Measurements from ENCODE around the gene EMILIN3.

The EMILIN3 gene

DNA sequence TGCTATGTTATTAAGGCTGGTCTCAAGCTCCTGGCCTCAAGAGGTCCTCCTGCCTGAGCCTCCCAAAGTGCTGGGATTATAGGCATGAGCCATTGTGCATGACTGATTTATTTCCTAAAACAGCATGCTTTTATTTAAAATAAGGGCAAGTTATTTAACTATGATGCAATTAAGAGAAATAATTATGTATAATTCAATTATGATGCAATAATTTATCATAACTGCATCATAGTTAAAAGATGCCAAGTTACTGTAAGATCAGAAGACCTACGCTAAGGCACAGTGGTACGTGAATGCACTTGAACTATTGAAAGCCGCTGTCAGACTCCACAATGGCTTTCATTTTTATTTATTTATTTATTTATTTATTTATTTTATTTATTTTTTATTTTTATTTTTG is 24.3 kb upstream of the EMILIN3 start:
- DNase-seq, result no peak

DNA sequence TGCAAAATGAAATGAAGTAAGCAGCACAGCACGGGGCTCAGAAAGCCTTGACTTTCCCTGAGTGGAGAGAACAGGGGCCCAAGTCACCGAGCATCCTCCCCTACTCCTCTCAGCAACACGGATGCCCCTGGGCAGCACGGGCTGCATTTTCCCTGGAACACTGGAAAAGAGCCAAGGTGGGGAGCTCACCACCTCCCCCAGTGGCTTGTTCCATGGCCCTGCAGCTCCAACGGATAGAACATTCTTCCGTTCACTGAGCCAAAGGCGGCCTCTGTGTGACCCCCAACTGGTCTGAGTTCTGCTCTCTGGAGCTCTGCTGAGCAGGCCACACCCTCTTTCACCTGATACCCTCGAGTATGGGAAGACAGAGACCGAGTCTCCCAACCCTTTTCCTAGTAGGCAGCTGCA is 20.8 kb upstream of the EMILIN3 start:
- DNase-seq, result no peak

DNA sequence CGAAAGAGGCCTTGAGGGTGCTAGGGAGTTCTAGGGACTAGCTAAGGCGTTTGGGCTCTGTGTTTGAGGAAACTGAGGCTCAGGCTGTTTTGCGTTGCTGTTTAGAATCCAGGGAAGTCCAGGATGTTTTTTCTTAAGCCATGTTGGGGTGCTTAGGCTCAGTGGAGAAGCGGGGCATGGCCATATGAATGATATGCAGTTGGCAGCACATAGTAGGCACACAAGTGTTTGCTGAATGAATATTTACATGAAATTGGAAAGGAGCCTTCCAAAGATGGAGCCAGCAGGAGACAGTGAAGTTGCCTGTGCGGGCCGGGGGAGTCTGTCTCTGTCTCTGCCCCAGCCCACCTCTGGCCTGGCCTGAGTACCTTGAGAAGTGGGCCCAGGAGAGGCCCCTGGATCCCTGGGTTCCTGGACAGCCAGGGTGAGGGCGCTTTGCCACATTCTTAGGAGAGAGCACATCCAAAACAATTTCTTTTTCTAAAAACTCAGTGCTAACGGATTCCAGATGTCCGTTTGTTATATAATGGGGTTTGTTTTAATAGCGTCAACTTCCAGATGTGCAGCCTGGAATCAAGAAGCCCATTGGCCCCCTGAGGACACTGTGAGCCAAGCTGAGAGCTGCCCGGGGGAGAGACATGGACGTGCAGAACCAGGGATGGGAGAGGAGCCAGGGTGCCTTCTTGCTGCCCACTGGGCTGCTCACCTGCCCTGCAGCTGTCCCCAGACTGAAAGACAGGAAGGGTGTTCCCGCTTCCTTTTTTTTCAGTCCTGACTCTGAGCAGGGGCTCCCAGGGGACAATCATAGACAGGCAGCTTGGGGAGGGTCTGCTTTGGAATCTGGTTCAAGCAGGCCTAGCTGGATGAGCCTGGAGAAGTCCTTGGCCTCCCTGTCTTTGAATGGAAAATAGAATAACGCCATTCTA is 20.1 kb upstream of the EMILIN3 start:
- DNase-seq, result no peak

DNA sequence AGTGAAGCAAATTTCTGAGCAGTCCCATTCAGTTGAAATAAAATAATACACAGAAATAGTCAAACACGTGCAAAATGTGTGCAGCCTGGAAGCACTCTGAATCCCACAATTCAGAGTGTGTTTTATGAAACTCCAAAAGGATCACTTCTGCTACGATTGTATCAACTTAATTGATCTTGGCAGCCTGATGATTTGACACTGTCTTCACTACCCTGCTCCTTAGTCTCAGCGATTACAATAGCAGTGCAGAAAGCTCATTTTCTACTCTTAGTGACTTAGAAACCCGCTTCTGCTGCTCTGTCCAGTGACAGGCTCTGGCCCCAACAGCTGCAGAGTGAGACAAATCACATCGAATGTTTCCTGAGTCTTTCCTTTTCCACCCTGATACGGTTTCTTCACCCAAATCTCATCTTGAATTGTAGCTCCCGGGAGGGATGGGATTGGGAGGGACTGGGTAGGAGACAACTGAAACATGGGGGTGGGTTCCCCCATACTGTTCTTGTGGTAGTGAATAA is 16.2 kb upstream of the EMILIN3 start:
- no peak for DNase-seq

DNA sequence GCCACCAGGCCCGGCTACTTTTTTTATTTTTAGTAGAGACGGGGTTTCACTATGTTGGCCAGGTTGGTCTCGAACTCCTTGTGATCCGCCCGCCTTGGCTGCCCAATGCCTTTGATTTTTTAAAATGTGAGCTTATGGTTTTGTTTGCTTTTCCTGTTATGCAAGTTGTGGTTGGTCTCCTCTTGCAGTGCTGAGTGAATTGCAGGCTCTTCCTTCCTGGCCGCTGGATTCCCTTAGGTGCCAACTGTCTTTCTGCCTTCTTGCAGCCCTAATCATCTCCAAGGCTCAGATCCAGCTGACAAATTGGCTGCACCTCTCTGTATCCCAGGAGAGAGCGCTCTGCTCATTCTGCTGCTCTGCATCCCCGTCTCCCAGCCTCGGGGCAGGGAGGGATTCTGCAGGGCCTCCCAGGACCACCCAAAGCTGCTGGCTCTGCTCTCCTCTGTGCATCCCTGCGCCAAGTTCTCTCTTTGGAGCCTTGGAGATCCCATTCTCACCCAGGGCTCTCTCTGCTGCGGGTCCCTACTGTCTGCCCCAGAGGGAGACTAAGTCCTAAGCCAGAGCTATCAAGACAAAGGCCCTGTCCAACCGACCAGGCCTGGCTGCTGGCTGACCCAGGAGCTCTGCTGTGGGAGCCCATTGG is 14.1 kb upstream of the EMILIN3 start:
- no peak for DNase-seq

DNA sequence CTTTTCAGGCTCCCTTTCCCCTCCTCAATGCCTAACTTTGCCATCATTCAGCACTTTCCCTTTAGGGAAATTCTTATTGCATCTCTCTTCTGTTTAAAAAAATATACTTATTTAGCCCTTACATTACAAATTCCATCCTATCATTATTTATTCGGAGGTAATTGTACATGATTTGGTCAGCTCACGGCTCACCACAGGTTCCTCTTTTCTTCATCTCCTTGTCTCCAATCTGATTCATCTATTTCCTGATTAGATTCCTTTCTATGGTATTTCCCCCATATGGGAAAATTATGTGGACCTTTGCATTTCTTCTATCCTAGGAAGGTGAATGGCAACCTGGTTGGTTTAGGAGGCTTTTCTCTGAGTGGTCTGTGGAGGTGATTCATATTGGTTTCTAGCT is 12.9 kb upstream of the EMILIN3 start:
- no peak for DNase-seq

DNA sequence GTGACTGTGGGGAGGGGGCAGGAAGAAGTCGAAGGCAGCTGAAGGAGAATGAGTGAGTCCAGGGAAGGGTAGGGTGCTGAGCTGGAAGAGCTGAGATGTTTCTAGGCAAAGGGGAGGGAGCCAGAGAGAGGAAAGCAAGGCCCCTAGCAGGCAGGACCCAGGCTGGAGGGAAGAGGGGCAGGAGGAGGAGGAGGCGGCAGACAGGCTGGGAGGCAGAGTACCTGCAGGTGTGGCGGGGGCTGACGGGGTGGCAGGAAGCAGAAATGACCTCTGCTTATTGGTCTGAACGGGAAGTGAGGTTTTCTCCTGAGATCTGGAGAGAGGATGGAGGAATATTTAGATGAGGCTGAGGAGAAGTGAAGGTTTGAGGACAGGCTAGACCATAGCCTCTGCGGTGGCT is 10.7 kb upstream of the EMILIN3 start:
- DNase-seq, result no peak

DNA sequence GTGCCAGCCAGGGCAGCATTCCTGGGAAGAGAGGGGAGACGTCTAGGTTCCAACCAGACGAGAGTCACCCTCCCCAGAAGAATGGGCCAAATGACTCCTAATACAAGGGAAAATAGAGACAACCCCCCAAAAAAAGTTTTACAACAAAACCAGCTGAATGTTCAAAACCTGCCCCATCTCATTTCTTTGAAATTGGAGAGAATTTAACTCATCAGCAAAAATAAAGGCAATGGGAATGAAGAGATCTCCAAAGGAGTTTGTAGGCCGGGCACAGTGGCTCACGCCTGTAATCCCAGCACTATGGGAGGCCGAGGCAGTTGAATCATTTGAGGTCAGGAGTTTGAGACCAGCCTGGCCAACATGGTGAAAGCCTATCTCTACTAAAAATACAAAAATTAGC is 9.7 kb upstream of the EMILIN3 start:
- DNase-seq, result no peak

DNA sequence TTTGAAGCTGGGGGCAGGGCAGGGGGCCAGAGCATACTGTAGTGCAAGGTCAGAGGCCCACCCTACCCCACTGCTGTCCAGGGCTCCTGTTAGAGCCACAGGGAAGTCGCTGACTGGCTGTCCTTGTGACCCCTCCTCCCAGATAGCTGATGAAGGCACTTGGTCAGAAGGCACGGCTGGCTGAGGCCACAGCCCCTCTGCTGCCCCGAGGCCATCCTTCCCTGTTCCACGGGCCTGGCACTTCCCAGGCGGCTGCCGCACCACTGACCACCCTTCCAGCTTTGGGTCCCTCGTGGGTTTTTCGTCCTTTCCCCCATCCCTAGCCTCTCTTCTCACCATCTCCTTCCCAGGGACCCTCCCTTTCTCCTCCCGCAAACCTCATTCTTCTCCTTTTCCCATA is 9.2 kb upstream of the EMILIN3 start:
- no peak for DNase-seq

DNA sequence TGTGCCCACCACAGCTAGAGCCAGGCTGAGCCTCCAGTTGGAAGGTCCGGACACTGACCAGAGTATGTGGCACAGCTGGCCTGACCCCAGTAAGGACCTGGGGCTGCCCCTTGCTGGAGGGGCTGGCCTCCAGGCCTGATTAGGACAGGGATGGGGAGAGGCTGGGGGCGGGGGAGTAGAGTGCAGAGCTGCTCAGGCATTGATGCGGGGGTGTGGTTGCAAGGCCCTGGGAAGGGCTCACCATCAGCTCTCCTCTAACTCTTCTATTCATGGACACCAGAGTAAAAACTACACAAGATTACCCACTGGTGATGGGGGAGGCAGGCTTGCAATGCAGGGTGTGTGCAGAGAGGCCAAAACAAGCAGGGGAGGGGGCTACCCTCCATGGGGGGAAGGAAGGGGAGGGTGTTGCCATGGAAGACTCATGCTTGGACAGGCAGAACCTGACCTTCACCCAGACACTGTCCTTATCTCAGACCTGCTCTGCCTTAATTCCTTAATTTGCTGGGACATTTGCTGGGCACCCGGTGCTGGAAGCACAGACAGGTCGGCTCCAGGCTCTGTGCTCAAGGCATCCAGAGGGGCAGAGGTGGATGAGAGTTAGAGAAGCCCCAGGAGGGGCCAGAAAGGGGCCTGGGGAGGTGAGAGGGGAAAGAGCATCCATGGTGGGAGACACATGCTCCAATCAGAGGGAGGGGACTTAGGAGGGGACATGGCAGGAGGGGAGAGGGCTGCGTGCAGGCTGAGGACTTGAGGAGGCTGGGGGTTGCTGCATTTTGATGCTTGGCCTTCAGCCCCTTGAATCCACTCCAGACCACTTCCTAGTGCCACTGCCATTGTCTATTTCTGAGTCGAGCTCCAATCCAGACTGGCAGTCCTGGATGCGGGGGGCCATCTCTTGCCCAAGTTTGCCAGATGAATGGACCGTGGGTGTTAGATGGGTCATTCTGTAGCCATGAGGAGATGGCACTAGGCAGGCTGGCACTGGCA is 7.6 kb upstream of the EMILIN3 start:
- DNase-seq, result no peak

DNA sequence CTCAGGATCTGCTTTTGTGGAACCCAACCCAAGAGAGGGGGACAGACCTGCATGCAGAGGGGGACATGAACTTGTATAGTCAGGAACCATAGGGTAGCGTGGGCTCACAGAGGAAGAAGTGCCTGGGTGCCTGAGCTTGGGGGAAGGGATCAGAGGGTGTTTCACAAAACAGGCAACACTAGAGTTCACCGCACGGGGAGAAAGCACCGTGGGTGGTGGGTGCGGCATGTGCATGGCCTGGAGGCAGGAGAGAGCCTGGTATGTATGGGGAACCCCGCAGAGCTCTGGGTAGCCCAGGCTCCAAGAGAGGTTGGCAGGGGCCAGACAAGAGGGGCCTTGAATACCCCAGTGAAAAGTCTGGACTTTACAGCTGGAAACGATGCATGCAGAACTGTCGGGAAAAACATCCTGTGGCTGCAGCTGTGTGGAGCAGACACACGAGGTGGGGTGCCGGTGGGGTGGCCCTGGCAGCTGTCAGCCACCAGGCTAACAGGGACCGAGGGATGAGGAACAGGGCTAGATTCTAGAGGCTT is 6.7 kb upstream of the EMILIN3 start:
- no peak for DNase-seq

DNA sequence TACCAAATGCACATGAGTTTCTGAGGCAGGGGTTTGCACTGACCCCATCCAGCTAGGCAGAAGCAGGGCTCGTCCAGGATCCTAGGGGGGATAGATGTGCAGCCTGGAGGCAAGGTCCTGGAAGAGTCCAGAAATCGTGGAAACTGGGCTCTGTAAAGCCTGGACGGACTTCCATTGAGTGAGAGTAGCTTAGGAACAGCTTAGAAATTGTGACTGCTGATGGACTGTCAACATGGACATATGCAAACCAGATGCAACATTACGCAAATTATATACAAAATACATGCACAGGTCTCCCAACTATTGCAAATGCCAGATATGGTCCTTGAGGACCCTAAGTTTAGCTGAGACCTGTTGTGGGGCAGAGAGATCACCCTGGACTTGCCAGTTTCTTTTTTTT is 4.8 kb upstream of the EMILIN3 start:
- DNase-seq, result no peak

DNA sequence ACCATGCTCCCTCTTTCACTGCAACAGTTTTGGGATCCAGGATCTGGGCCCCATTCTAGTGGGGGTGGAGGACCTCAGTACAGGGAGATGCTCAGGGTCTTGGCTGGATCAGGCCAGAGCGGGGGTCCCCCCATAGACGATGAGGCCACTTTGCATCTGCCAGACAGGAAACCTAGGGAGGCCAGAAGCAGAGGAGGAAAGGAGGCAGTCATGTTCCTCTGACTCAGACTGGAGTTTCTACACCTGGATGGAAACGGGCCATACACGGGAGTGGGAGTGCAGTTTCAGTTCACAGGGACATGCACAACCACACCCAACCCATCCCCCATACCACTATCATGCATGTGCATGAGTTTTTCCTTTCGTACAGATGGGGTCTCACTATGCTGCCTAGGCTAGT is 3.6 kb upstream of the EMILIN3 start:
- no peak for DNase-seq

DNA sequence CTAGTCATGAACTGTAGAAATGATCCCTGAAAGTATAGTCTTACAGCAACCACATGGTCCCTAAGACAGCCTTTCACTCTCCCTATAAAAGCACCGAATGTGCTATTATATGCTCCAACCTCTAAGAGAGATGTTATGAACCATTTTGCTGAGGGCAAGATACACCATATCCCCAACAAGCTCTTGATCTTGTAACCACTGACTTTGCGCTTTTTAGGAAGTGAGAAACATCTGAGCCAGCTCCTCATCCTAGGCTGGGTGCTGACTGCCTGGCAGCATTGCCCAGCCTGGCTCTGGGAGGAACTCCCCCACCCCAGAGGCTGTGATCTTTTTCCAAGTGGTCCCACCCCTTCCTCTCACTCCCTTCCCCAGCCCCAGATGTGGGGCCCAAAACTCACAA is 3.1 kb upstream of the EMILIN3 start:
- no peak for DNase-seq

DNA sequence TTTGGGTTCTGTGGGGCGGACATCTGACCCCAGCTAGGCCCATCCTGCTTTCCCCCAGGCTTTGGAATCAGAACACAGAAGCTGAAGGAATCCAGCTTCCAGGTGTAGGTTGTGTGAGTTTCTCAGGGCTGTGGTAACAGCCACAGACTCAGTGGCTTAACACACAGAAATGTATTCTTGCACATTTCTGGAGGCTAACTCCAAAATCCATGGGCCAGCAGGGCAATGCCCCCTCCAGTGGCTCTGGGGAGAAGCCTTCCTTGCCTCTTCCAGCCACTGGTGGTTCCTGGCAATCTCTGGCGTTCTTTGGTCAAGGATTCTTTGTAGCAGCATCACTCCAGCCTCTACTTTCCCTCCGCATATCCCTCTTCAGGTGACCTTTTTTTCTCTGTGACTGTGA is 1.3 kb upstream of the EMILIN3 start:
- no peak for DNase-seq

DNA sequence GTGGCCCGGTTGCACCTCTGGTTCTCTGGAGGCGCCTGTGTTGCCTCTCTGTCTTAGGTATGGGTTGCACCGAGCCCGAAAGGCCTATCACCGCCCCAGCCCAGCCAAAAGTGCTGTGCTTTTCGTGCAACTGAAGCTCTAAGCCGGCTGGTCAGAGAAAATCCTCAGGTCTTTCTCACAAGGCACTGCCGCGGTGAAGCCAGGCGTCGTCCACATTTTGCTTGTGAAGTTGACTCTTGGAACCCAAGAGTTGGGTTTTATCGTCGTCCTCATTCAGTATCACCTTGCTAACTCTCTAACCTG is 726 bp upstream of the EMILIN3 start:
- DNase-seq, result no peak

DNA sequence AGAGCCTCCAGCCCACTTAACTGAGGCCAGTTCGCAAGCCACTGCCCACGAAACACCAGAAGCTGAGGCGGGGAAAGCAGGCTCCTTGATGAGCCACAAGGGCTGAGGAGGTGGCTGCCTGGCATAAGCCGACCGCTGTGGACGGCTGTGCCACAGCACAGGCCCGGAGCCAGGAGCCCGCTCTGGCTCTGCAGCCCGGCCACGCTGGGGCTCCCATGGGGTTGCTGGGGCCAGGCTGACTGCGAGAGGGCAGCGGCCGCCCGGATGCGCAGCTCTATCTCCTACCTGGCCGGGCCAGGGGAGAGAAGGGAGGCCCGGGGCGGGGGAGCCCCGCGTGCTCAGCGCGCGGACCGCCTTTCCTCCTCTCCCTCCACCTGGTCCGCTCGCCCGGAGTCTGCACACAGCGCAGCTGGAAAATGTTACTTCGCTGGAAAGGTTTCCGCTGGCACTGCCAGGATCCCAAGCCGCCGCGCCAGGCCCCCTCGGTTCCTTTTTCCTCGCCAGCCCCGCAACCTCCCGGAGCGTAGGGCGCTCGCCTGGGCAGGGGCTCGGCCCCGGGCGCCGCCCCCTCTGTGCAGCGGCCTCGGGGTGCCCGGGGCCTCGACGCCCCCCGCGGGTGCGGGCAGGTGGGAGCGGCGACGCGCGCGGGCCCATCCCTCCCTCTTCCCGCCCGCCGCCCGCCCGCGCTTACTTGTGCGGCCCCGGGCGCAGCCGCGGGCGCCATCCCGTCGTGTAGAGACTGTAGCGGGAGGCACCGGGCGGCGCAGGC is 657 bp downstream of the EMILIN3 start:
- DNase-seq, result no peak

DNA sequence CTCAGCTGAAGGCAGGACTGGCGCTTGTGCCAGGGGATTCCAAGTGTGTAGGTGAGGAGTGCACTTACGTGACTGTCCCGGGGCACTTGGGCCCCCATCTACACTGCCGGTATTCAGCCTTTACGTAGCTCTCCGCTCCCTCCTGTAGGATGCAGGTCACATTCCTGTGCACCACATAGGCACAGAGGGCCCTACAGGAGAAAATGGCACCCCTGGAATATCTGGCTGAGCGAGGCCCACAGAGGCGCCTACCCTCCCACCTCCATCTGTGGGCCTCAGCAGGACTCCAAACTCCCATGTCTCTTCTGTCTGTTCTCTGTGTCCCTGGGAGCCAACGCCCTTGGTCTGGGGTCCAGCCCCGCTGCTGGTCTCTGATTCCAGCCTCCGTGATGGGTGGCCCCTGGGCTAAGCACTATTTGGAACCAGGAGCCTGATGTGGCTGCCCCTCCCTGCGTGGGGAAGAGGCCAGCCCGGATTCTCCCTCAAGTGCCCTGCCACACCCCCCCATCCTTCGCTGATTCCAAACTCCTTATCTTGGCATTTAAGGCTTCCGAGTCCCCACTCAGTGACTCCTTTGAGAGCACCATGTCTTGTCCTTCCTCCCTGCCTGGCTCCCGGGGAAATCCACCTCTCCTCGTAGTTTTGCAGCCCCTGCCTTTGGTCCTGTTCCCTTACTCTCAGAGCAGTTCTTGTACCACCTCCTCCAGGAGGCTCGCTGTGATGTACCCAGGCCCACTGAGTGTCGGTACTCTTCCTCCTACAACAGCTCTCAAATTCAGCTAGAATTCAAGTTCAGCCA is 1.5 kb downstream of the EMILIN3 start:
- no peak for DNase-seq

DNA sequence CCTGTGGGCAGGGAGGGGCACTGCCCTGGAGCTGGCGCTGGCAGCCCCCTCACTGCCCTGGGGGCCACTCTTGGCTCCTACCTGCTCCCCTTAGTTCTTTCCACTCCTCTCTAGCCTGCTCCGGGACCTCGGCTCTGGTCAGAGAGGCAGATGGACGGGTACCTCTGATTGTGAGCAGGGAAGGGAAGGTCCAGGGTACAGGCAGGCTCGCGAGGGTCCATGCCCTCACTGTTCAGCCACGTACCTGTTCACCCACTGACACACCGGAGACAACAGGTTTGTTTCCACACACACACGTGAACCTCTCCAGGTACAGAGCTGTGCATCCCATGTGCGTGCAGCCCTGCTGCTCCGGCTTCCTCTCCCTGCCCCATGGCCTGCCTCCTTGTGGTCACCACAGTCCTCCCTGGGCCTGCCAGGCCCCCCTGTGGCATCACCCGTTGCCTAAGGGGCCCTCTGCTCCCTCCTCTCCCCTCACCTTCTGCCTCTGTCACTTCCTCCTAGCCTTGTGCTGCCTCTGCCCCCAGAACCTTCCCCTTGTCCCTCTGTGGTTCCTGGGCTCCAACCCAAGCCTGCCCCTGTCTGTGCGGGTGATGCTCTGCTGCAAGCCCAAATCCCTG is 2.3 kb downstream of the EMILIN3 start:
- no peak for DNase-seq

DNA sequence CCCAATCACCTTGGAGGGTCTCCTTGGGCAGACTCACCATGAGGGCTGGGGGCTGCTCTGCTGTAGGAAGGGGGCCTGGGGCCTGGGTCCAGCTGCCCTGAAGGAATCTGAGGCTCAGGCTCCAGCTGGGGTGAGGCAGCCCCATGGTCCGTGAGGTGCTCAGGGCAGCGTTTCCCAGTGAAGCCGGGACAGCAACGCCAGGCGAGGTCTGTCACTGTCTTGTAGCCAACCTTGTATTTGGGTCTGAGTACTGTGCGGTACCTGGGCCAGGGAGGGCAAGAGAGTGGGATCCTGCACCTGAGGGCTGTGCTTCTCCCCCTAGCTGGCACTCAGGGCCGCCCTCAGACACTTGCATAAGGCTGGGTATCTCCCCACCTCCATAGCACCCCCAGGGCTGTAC is 3.0 kb downstream of the EMILIN3 start:
- DNase-seq, result no peak

DNA sequence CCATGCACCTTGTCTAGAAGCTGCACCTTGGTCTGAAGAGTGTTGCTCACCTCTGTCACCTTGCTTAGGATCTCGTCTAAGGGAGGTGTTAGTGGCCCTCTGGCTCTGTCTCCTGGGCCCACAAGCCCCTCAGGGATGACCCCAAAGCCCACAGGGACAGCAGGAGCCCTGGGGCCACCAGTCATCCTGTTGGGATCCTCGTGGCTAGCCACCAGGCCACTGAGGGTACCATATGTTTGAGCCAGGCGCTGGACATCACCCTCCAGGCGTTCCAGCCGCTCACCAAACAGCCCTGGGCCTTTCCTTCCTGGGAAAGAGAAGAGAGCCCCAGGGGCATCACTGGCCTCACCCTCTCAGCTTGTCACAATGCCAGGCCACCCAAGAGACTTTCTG is 3.9 kb downstream of the EMILIN3 start:
- DNase-seq, result no peak

Measured in GOT3 (cell line).